Sigmoid colon (tissue), 7 donors: ENCODE data around the gene DNAH5. TPM values are rescaled to one million over a fixed set of nuclear protein-coding genes. Genes with fewer than 3 reads are reported as not detected.

Experiments
- DNase-seq: peaks from one replicate; pipeline ENCODE4 v3.0.0-alpha.2; 2019
- H3K27ac ChIP-seq, 4 donors: fragments of 200-600 bp; sonication (generic); one replicate each; pipeline ENCODE4 v1.5.1; 2016 to 2019; ENCODE audit warnings: mild to moderate bottlenecking in 1 of 4
- H3K27me3 ChIP-seq, 3 donors: fragments of 200-600 bp; sonication (generic); one replicate each; pipeline ENCODE4 v1.5.1; 2019; ENCODE audit warnings: mild to moderate bottlenecking in 1 of 3
- H3K36me3 ChIP-seq, 4 donors: fragments of 200-600 bp; sonication (generic); one replicate each; pipeline ENCODE4 v1.5.1; 2016 to 2019
- H3K4me1 ChIP-seq, 4 donors: fragments of 200-600 bp; sonication (generic); one replicate each; pipeline ENCODE4 v1.5.1; 2017 to 2019
- H3K4me3 ChIP-seq, 4 donors: fragments of 200-600 bp; sonication (generic); one replicate each; pipeline ENCODE4 v1.5.1; 2017 to 2019; ENCODE audit warnings: mild to moderate bottlenecking in 2 of 4, moderate library complexity in 1 of 4
- H3K9me3 ChIP-seq, 4 donors: fragments of 200-600 bp in 3 of 4; sonication (generic) in 3 of 4; one replicate each; pipeline versions ENCODE4 v1.5.1 to v1.6.1; 2013 to 2019
- EP300 ChIP-seq, 4 donors: sonication (generic); formaldehyde crosslinking; IDR thresholded peaks; one replicate each; pipeline ENCODE4 v1.6.1; 2017; ENCODE audit warnings: antibody characterized with exemption in 4 of 4
- POLR2A ChIP-seq, 2 donors: fragments of 450-650 bp; IDR thresholded peaks; one replicate each; pipeline ENCODE4 v1.6.1; 2016; ENCODE audit warnings: antibody characterized with exemption in 2 of 2, mild to moderate bottlenecking in 2 of 2, moderate library complexity in 2 of 2
- POLR2AphosphoS5 ChIP-seq, 4 donors: sonication (generic); formaldehyde crosslinking; IDR thresholded peaks; one replicate each; pipeline ENCODE4 v1.6.1; 2017; ENCODE audit warnings: antibody characterized with exemption in 4 of 4
- WGBS, 2 donors: extraction: QIAGEN DNeasy Blood & Tissue Kit; methylation state at CpG; one replicate each; pipeline ENCODE4 v1.1.7; 2013; 5-methylcytosine and 5-hydroxymethylcytosine counted together
- intact Hi-C: fragments of 100-400 bp; cut with DNase I; formaldehyde crosslinking; loops from one replicate; pipeline ENCODE4 v1.15.1; 2023
- polyA plus RNA-seq, 3 donors: library from polyadenylated mRNA; stranded (reverse); fragments of 200-250 nt; gene quantifications; one replicate each; pipeline ENCODE4 v1.2.3, GENCODE V29; 2013
- total RNA-seq, 4 donors: library from RNA; depleted of rRNA; stranded (reverse); fragments of >200 nt; gene quantifications; one replicate each; pipeline ENCODE4 v1.1.0, GENCODE V29; 2016
- TF ChIP-seq, protein P1 (sequence below), 4 experiments: fragments of 450-650 bp in 3 of 4; fragments of 200-600 bp in 1 of 4; IDR thresholded peaks; one replicate each; pipeline ENCODE4 v1.5.1; 2016 to 2019; ENCODE audit warnings: antibody characterized with exemption in 4 of 4, mild to moderate bottlenecking in 3 of 4, moderate library complexity in 2 of 4
- donor health status: healthy with polysubstance abuse.
- donor health status: Bipolar disorder and iron deficiency.
- donor health status: healthy.

DNAH5 gene
- total and polyA plus RNA-seq, 7 donors, result under 0.01 to 0.41 (median 0.16) TPM; not detected in 2

DNA sequence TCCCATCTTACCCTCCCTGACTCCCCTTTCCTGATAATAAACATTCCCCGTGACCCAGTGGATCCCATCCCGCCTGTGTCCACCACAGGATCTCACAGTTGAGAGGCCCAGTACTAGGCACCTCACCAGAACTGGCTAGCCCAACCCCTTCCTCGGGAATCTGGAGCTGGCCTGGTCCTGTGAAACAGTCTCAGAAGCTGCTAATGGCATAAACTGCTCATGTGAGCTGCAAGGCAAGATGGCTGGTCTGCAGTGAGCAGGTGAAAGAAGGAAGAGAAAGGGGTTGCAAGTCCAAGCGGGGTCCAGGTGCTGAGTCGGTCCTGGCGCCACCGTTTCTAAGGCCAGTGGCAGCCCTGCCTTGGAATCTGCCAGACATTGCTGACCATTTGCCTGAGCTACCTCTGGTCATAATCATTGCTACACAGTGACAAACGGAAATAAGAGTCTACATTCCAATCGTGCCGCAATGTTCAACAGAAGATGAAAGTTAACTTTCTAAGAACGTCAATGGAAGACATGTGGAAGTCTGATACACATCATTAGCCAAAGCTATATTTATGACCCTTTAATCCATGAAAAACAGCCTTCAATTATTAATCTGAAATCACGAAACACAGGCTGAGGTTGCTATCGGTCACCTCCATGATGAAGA lies 33.7 kb downstream of the DNAH5 start:
- H3K36me3 ChIP-seq, result no peaks in the 10 kb centered on the region
- no peak for TF ChIP-seq POLR2A (IDR thresholded peaks at IDR 0.05)
- no peak for TF ChIP-seq POLR2AphosphoS5 (IDR thresholded peaks at IDR 0.05)
- TF ChIP-seq, protein P1, sequence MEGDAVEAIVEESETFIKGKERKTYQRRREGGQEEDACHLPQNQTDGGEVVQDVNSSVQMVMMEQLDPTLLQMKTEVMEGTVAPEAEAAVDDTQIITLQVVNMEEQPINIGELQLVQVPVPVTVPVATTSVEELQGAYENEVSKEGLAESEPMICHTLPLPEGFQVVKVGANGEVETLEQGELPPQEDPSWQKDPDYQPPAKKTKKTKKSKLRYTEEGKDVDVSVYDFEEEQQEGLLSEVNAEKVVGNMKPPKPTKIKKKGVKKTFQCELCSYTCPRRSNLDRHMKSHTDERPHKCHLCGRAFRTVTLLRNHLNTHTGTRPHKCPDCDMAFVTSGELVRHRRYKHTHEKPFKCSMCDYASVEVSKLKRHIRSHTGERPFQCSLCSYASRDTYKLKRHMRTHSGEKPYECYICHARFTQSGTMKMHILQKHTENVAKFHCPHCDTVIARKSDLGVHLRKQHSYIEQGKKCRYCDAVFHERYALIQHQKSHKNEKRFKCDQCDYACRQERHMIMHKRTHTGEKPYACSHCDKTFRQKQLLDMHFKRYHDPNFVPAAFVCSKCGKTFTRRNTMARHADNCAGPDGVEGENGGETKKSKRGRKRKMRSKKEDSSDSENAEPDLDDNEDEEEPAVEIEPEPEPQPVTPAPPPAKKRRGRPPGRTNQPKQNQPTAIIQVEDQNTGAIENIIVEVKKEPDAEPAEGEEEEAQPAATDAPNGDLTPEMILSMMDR (IDR thresholded peaks at IDR 0.05), result no peak
- no peak for TF ChIP-seq EP300 (IDR thresholded peaks at IDR 0.05)
- no peak for DNase-seq
- no peak overlapping the region for H3K4me3 ChIP-seq
- no peak overlapping the region for H3K27ac ChIP-seq
- WGBS, 2 donors, result 86 to 90% methylated on average over 13 of the region's 13 CpGs
- intact Hi-C loops, result no loop called here
- H3K4me1 ChIP-seq, result no peaks in the 10 kb centered on the region
- no peaks in the 10 kb centered on the region for H3K9me3 ChIP-seq
- H3K27me3 ChIP-seq, result no peaks in the 10 kb centered on the region

DNA sequence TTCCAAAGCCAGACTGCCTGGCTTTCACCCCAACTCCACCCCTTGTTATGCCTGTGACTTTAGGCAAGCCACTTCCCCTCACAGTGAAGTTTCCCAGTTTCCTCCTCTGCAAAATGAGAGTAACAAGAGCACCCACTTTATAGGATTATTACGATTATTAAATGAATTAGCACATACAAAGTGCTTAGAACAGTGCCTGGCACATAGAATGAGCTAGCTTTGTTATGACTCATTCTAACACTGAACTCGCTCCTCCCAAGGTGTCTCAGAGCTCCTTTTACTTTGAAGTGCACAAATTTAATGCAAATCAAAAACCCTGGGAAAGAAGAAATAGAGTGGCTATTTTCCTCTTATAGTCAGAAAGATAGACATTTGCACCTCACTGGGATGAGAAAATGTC lies 34.3 kb downstream of the DNAH5 start:
- Histone ChIP-seq H3K36me3 (no peaks in the 10 kb centered on the region), H3K4me1 (no peaks in the 10 kb centered on the region), H3K27me3 (no peaks in the 10 kb centered on the region), H3K27ac (no peak overlapping the region), H3K9me3 (no peaks in the 10 kb centered on the region), H3K4me3 (no peak overlapping the region)
- 77 to 83% methylated on average over 2 of the region's 2 CpGs for WGBS, 2 donors
- intact Hi-C loops, result no loop called here
- TF ChIP-seq, protein P1 (IDR thresholded peaks at IDR 0.05), result no peak
- TF ChIP-seq POLR2AphosphoS5 (IDR thresholded peaks at IDR 0.05) (no peak), EP300 (IDR thresholded peaks at IDR 0.05) (no peak), POLR2A (IDR thresholded peaks at IDR 0.05) (no peak)
- DNase-seq, result no peak

DNA sequence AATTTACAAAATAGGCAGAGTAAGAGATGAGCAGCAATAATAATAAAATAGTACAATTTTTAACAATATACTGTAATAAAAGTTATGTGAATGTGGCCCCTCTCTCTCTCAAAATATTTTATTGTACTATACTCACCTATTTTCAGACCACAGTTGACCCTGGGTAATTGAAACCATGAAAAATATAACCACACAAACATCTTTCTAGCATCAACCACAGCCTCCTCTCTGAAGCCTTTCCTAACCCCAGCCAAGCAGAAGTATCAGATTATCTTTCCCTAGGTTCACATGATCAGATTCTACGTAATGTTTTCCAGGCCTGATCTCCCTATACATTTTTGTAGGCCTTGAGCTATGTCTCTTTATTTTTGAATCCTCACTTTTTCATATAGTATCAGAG lies 35.2 kb downstream of the DNAH5 start:
- 83 to 86% methylated on average over 1 of the region's 1 CpG for WGBS, 2 donors
- H3K4me1 ChIP-seq, result no peaks in the 10 kb centered on the region

DNA sequence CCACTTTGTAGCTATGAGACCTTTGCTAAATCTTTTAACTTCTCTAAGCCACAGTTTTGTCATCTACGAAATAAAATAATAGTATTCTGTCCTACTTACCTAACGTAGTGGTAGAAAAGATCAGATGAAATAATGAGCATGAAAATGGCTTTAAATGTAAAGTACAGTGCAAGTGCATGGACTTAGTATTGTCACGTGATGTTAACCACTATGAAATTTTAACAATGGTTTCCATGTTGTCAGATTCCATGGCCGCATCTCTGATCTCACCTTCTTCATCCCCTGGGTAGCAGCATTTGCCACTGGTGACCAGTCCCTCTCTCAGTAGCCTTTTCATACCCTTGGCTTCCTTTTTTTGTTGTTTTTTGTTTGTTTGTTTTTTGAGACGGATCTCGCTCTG lies 45.9 kb downstream of the DNAH5 start:
- DNase-seq, result no peak
- no peaks in the 10 kb centered on the region for H3K36me3 ChIP-seq
- H3K27ac ChIP-seq, result no peak overlapping the region
- 88 to 89% methylated on average over 6 of the region's 6 CpGs for WGBS, 2 donors
- no peaks in the 10 kb centered on the region for H3K27me3 ChIP-seq
- no peaks in the 10 kb centered on the region for H3K9me3 ChIP-seq
- no peaks in the 10 kb centered on the region for H3K4me1 ChIP-seq
- no peak for TF ChIP-seq EP300 (IDR thresholded peaks at IDR 0.05)
- TF ChIP-seq POLR2A (IDR thresholded peaks at IDR 0.05), result no peak
- TF ChIP-seq POLR2AphosphoS5 (IDR thresholded peaks at IDR 0.05), result no peak
- TF ChIP-seq, protein P1 (IDR thresholded peaks at IDR 0.05), result no peak
- H3K4me3 ChIP-seq, result no peak overlapping the region
- intact Hi-C loops, result no loop called here

More for the DNA sequence above, 35.2 kb downstream of the DNAH5 start:
- Histone ChIP-seq H3K27ac (no peak overlapping the region), H3K9me3 (no peaks in the 10 kb centered on the region), H3K4me3 (no peak overlapping the region), H3K27me3 (no peaks in the 10 kb centered on the region), H3K36me3 (no peaks in the 10 kb centered on the region)
- TF ChIP-seq POLR2AphosphoS5 (IDR thresholded peaks at IDR 0.05) (no peak), EP300 (IDR thresholded peaks at IDR 0.05) (no peak), POLR2A (IDR thresholded peaks at IDR 0.05) (no peak)
- TF ChIP-seq, protein P1 (IDR thresholded peaks at IDR 0.05), result no peak
- intact Hi-C loops, result no loop called here
- DNase-seq, result no peak

DNA sequence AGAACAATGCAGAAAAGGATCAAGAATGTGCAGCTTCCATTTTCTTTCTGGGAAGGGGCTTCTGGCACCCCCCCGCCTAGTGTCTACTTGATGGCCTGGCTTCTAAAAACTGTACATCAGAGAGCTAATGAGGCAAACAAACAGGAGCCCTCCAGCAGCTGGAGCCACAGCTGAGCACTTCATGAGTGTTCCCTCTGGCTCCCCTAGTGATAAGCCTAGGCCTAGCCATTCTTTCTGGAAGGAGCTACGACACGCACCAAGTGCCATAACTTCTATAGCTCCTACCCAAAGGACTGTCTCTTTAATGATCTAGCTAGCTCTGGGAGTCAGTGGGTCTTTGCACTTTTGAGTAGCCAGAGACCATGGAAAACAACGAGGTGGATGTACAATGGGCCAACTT lies 66.1 kb downstream of the DNAH5 start:
- intact Hi-C loops, result no loop called here
- 73 to 81% methylated on average over 4 of the region's 4 CpGs for WGBS, 2 donors

More for the DNA sequence above, 66.1 kb downstream of the DNAH5 start:
- Histone ChIP-seq H3K9me3 (peaks cover 0 to 3% (median 0%) of the 10 kb centered on the region in 4 donors), H3K4me3 (no peak overlapping the region), H3K27ac (no peak overlapping the region), H3K36me3 (no peaks in the 10 kb centered on the region), H3K4me1 (no peaks in the 10 kb centered on the region), H3K27me3 (no peaks in the 10 kb centered on the region)
- TF ChIP-seq POLR2AphosphoS5 (IDR thresholded peaks at IDR 0.05) (no peak), POLR2A (IDR thresholded peaks at IDR 0.05) (no peak)
- DNase-seq, result no peak
